GM19372 (cell line): ENCODE data around the gene HHAT.
"Not testable (repeated sequence)": the region's sequence is repeated elsewhere in the genome, so short reads cannot be mapped to it uniquely, and the experiment has no call there.

Experiments
- ATAC-seq: cut with Tn5 transposase; IDR thresholded peaks from one replicate; pipeline ENCODE4 v1.9.1; 2021; ENCODE audit warnings: mild to moderate bottlenecking, low read depth, moderate library complexity; ENCODE audit not compliant: unreplicated experiment

Gene HHAT

DNA sequence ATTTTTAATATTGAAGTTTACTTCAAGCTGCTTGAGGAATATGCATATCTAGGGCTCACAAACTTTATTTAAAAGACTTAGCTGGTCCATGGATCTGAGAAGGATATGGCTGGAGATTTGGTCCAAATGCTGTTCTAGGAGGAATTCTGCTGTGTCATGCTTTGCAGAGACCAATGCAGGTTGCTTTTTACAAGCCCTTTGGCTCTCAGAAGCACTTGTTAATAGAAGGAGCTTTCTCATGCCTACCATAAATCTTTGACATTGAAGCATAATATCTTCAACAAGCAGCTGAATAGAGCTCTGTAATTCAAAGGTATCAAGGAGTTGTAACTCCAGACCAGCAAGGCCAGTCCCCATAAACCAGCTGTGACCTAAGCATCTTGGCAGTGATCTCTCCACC is 299.1 kb downstream of the HHAT start:
- no peak for ATAC-seq

DNA sequence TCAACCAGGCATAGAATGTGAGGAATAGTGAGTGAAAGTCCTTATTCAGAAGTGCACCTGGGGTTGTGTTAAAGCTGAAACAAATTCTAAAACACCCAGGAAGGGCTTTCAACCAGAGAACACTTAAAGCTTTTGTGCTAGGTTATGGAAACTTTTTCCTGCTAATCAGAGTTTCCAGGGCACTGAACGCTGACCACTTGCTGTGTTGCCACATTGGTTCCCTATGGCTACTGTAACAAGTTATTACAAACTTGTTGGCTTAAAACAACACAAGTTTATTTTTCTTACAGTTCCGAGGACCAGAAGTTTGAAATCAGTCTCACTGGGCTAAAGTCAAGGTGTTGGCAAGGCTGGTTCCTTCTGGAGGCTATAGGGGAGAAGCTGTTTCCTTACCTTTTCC is 300.6 kb downstream of the HHAT start:
- no peak for ATAC-seq

DNA sequence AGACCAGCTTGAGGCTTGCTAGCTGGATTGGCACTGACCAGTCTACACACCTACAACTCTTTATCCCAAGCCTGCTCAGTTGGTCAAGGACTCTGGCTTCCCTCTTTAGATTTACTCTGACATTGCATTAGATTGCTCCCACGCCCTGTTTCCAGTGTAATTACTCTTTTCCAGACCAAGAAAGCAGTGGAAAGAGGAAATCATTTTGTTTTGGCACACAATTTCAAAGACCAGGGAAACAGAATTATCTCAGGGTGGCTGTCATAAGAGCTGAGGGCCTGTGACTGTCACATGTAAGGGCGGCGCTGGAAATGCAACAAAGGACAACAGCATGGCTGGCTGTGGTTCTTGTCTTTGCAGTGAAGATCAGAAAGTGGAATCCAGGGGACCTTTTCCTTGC is 302.7 kb downstream of the HHAT start:
- ATAC-seq: no peak

DNA sequence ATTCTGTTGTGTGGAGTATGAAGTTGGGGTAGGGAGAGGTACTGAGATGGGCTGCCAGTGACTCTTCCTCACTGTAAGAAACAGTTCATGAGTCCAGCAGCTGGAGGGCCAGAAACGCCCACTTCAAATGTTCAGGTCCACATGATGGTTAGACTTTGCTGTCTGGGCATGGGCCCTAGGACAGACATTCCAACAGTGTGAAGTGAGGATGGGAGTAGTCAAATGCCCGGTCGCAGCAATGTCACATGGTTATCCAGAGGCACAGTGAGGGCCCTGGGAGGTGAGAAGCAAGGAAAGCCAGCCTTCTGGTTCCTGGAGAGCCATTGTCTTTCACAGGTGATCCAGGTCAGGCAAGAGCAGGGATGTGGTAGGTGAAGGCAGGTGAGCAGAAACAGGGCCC is 304.4 kb downstream of the HHAT start:
- ATAC-seq: no peak

DNA sequence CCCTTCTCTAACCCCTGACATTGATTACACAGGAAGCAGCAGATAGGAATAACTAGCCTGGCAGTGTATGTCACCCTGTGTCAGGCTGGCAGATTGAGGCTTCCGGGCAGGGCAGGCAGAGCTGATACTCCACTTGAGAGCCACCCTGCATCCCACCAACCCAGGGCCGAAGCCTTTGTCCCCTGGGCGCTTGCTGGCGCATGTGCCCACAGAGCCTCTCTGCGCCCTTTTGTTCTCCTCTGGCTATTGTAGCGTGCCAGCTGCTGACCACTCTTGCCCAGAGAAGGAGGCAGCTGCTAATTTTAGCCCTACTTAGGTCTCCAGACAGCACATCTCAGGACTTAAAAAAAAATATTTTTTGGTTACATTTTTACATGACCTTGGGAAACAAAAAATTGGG is 304.9 kb downstream of the HHAT start:
- ATAC-seq: no peak

DNA sequence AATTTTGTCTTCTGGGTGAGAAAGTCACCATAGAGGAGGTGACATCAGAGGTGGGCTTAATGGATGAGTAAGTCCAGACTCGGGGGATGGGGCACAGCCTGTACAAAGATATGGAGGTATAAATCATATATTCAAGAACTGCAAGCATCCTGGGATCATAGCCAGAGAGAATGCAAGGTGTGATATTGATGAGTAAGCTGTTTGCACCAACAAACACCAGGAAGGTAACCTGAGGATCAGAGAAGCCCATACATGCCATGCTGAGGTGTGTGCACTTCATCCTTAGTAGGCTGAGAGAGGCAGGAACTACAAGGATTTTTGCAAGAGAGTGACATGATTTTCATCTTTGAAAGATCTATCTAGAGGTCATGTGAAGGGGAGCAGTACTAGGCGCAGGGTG is 306.4 kb downstream of the HHAT start:
- ATAC-seq: no peak

DNA sequence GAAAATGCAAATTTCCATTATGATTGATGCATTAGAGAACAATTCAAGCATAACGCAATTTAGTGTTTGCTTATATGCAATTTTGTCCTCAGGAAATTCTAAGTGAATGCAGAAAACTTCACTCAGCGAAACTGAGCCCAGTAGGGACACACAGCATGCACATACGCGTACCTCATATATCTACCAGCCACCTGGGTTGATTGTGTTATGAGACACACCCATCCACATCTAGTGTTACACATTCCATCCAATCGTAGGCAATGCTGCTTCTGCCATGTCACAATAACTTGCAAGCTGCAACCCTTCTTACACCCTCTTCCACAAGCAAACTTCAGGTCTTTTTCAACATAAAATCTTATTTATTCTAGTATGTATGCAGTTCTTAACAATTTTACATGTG is 312.9 kb downstream of the HHAT start:
- no peak for ATAC-seq

DNA sequence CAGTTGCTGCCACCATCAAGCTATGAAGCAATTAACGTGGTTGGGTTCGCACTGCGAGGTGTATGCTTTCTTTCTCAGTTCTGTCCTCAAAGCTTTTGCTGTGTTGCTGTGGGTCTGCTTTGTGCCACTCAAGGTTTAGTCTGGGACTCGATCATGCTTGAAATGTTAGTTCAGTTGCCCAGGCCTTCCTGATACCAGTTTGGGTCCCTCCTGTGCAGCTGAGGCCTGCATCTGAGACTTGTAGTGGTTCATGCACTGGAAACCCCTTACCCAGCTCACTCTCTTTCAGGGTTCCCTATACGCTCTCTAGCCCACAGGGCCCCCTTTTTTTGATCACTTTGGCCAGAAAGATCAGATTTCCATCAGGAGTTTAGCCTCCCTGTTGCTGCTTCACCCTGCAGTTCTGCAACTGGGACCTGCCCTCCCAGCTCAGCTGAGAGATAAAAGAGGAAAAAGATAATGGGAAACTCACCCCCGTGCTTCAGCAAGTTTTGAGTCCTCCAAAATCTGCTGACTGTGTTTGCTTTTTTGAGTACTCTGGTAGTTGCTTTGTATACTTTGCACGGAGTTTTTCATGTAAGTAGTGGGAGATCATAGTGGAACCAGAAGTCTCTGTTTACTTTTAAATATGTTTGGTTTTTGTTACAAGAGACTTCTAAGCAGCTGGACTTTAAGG is 317.0 kb downstream of the HHAT start:
- ATAC-seq: no peak

DNA sequence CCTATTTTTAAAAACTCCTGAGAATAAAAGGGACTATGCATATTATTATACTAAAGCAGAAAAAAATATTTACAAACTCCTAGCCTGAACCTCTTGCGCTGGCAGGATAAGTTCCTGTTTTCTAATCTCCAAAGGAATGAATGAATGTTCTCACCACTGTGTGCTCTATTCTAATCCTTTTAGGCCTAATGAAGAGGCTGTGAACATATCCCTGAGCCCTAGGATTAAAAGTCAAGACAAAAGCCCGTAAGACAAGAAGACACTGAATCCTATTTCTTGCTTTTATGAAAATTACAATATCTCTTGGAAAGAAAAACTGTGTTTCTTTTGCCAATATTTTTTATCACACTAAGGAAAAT is 317.5 kb downstream of the HHAT start:
- no peak for ATAC-seq

DNA sequence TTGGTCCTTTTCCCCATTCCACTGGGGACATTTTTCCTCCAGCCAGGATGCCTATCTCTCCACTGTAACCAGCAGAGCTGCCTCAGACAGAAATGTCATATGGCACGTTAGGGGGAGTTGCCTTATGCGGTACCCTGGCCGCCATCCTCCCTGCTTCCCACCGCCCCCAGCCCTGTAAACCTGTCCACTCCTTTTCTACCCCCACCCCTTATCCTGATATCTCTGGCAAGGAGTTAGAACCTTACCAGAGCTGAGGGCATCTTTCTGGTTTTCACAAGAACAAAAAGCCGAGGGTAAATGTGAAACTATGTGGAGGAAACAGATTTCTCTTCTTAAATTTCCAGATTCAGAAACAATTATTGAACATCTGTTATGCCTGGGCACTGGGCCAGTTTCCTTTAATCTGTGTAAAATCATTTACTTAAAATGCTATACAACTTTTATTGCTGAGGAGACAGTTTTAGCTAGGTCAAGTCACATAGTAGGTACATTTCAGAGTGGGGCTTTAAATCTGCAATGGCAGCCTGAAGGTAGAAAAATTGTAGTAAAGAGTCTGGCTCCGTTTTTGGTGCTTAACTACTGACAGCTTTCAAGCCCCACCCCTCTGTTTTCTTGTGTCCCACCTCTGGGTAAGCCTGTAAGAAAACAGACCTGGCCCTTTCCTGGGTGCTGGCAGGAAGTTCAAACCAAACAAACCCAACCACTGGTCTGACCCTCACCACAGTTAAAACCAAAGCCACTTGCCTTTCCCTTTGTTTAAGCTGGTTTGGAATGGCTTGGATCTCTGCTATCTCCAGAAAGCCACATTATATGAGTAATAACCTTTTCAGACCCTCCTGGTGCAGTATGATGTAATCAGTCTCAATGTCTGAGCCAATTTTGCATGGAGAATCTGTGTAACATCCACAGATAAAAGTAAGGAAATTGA is 319.0 kb downstream of the HHAT start:
- no peak for ATAC-seq

DNA sequence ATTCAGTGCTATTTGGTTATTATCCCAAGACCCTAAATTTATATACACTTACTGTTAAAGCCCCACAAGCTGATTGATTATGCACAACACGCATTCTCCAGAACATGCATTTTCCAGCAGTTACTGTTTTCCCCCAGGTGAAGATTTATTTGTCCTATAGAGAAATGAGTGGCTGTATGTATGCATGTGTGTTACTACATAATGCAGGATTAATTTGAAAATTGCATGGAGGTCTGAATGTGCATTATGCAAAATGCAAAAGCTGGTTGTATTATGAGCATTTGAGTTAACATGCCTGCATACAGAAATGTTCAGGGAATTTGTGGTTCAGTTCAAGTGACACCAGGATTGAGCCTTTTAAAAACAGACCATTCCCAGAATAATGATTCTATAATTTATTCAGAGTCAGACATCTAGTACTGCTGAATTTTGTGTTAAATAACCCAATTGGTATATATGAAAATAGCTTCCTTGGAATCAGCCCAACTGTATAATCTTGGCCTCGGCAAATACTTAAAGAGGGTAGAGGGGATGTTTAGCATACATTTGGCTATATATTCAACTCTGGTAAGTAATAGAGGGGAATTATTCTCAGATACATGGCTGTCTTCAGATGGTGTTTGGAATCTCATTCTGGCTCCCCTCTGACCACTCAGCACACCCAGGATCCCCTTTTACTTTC is 320.0 kb downstream of the HHAT start:
- no peak for ATAC-seq

DNA sequence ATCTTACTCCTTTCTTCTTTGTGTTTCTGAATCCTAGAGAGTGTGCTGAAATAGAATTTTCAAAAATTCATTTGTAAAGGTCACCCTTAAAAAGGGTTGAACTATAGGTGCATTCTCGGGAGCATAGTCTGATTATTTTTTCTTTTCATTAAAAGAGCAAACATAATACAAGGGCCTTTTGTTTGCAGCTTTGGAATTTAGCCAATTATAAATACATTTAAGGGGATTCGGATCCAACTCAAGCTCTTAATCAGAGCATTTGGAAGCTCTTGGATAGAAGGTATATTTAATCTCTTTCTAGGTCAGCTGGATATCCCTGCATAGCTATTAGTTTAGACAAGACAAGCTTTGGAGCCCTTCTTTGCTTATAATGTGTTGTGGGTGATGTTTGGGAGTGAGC is 321.7 kb downstream of the HHAT start:
- no peak for ATAC-seq

DNA sequence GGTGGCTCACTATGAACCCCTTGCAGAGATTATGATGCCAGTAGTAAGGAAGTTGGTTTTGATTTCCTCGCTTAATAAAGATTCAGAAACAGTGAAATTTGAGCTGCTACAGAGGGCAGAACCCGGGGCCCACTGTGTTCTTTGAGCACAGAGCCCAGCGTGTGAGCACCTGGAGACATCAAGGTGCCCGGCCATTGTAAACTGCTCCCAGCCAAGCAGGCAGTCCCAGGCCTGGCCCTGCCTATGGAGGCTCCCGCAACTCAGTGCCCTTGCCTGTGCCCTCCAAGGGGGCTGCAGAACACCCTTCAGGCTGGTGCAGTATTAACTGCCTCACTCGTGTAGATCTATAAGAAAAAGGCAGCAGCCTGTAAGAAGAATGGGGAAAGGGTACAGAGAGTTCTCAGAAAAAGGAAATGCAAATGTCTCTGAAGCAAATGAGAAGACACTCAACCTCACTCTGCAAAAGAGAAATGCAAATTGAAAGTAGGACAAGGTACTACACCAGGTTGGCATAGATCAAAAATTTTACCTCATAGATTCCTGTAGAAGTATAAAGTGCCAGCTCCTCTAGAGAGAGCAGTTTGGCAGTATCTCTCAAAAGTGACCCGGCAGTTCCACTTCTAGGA is 323.7 kb downstream of the HHAT start:
- no peak for ATAC-seq

DNA sequence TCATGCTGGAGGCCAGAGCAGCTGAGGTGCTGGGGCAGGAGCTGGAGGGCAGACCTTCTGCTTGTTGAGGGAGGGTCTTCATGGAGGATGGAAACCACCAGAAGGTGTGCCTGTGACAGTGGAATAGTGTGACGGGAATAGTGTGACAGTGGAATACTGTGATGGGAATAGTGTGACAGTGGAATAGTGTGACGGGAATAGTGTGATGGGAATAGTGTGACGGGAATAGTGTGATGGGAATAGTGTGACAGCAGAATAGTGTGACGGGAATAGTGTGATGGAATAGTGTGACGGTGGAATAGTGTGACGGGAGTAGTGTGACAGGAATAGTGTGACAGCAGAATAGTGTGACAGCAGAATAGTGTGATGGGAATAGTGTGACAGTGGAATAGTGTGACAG is 325.1 kb downstream of the HHAT start:
- no peak for ATAC-seq

DNA sequence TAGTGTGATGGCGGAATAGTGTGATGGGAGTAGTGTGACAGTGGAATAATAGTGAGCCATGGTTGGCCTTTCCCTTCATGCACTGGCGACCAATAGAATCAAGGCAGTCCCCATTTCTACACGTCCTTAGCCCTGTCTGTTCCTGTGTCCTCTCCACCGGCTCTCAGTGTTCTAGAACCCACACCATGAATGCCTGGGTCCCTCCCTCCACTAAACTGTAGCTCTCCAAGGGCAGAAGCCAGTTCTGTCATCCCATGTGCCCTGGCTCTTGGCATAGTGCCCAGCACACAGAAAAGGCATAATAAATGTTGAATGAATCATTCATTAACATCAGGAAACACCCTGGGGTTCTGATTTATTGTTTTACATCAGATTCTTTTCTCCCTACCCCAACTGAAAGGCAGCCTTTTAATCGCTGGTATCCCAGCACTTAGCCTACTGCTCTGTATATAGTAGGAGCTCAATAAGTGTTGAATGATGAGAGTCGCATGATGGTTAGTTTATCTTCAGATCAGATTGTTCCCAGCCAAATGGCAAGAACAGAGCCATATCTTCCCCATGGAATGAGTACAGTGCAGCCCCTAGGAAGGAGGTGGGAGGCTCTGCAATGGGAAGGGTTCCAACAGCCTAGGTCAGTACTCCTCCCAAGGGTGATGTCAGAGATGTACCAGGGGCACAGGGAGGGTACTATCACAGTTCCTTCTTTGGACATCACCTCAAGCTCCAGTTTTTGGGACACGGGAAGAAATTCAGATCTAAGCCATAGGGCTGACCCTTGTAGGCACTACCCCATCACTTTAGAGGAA is 325.7 kb downstream of the HHAT start:
- no peak for ATAC-seq

DNA sequence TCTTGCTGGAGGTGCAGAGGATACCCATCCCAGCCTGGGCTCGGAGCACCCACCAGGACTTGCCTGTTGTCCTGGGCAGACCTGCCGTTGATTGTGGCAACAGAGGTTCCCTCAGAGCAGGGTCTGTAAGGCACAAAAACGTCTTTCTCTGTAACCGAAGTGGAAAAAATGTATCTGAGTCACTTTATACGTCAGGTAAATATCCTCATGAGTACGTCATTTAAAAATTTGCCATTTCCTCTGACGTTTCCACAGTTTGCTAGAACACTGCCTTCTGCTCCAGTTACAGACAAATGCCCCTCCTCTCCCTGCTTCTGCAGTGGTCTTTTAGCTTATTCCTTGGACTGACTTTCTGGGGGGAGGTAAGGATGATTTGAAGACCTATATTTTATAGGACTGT is 326.8 kb downstream of the HHAT start:
- ATAC-seq: no peak

DNA sequence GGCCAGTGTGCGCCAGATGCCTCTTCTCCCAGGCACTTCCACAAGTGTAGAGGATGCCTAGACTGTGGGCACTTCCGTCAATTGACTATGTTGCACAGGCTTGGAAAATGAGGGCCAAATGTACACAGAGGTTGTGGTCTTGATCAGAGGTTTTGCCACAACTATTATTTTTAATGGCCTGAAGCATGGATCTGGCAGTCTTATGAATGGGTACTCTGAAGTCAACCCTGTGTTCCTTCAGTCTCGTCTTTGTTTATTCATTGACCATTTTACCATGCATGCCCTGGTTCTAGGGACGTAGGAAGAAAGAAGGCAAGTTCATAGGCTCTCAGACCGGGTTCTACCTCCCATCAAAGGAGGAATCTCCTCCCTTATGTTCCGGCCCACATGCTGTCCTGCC is 329.1 kb downstream of the HHAT start:
- ATAC-seq: no peak

DNA sequence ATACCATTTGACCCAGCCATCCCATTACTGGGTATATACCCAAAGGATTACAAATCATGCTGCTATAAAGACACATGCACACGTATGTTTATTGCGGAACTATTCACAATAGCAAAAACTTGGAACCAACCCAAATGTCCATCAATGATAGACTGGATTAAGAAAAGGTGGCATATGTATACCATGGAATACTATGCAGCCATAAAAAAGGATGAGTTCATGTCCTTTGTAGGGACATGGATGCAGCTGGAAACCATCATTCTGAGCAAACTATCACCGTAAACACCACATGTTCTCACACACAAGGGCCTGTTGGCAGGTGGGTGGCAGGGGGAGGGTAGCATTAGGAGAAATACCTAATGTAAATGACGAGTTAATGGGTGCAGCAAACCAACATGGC is 332.8 kb downstream of the HHAT start:
- ATAC-seq: not testable (repeated sequence)

DNA sequence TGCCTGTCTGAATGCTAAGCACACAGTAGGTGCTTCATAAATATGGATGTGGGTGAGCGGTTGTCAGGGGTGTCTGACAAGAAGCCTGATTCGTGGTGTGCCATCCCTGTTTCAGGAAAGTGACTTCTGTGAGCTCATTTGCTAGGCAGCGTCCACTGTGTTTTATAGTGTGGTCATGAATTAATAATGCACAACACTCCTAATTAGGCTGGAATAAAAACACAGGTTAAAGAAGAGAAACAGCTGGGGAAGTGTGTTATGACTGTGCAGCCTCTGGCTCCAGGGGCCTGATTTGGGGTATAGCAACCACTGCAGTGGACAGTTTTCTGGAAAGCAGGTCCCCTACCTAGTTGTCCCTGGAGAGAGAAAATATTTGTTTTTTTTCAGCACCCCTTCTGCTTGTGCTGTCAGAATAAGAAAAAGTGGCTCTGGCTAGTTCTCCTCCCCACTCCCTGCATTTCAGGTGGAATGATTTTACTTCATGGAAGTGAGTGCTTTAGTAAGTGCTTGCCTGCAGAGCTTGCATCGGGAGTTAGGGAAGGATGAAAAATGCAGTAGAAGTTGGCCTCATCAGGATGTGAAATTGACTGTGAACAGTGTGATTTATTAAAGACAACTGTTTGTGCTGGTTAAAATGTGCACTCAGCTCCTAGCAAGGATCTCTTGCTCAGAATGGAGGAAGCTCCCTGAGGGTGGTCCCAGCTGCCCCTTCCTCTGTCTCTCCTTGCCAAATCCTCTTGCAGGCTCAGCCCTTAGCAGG is 333.8 kb downstream of the HHAT start:
- ATAC-seq: no peak
